ENCODE results near the gene SEC14L1.
A peak's percentile ranks its signal among the peaks of the same experiment; 100 is the strongest.

The SEC14L1 gene

DNA sequence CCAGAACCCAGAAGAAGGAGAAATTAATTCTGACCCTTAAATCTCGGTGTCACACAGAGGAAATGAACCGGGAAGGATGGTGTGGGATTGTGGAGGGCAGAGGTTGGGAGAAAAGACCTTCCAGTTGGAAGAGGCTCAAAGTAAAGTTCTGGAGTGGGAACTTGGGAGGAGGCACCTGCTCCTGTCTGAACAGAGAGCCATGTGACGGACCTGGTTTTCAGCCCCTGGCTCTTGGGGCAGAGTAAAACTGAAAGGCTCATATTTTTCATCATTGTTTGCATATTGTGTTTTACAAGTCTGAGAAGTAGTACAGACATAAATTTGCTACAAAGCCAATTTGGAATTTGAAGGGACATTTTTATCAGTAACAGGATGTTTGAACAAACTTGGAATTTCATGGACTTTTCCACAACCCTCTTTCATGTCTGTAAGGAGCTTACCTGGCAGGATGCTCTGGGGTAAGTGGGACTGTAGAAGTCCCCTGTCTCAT, 24.4 kb upstream of the SEC14L1 start:
- DNase-seq: no peak

DNA sequence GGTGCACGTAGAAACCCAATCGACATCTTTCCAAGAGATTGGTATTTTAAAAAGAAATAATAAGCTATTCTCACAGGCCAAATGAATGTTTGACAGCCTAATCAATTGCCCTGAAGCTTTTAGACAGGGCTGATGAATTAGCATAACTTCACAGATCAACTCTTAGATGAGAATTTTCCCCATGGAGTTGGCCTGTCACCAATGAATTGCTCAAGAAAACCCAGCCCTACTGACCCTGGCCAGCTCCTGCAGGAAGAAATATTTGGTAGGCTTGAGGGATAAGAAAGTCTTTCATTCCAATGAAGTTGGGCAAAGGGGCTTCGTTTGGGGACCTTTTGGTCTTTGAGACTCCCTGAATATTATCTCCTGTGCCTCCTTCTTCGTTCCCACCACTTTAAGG, 23.4 kb upstream of the SEC14L1 start:
- no peak for DNase-seq

DNA sequence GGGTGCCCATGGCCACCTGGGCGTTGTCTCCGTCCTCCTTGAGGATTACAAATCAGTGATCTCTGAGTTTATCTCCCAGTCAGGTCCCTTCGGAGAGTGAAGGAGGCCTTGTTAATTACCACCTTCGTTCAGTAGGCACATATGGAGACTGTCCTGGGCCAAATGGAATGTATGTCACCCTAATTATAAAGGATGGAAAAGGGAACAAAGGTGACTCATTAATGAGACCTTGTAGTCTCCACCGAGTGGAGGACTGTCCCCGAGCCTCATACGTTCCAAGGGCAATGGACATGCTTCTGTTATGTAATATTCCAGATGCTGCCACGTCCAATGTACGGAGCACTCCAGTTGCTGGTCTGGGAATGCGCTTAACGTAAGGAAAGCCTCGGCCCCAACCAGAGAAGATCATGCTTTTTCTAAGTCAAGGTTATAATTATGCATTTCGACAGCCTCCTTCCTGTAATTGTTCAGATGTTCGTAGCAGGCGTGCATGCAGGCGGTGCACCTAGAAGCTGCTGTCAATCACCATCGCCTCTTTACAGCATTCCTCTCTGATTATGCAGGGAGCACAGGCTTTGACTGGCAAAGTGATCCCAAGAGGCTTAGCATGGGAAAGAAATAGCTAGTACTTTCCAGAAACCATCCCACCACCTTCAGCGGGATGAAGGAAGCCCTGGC, 22.4 kb upstream of the SEC14L1 start:
- no peak for DNase-seq

DNA sequence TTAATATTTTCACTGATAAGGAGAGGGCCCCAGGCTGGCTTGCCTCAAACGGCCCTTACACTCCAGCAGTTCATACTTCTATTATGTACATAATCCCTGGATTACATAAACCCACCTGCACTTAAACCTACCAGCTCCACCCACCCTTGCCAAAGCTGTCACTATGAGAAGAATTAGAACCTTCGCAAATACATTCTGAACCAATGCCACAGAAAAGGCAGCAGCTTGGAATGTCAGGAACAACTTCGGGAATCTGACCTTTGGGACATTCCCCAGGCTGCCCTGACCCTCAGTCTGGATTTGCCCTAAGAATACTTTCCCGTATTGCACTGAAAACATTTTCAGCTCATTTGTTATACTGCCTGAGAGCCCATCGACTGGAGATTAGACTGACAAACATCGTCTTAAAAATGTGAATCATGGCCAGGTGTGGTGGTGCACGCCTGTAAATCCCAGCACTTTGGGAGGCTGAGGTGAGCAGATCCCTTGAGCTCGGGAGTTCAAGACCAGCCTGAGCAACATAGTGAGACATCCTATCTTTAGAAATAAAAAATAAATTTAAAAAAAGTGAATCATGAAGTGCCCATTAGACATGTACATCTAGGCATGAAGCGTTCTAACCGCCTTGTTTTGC, 21.0 kb upstream of the SEC14L1 start:
- no peak for DNase-seq

DNA sequence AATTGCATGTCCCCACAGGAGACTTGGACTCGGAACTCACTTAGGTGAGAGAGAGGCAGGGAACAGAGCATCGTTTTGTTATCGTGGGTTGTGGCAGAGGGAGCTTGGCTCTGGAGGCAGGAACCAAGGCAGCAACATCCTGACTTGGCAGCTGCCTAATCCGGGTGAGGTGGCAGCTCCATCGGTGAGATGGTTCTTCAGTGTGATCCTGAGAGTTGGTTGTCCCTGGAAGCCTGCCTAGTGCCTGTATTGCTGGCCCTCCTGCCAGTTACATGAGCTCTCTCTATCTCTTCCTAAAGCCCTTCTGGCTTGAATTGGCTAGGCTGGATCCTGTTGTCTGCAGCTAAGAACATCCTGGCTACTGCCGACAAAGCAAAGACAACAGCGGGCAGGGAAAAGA, 19.9 kb upstream of the SEC14L1 start:
- DNase-seq: no peak

DNA sequence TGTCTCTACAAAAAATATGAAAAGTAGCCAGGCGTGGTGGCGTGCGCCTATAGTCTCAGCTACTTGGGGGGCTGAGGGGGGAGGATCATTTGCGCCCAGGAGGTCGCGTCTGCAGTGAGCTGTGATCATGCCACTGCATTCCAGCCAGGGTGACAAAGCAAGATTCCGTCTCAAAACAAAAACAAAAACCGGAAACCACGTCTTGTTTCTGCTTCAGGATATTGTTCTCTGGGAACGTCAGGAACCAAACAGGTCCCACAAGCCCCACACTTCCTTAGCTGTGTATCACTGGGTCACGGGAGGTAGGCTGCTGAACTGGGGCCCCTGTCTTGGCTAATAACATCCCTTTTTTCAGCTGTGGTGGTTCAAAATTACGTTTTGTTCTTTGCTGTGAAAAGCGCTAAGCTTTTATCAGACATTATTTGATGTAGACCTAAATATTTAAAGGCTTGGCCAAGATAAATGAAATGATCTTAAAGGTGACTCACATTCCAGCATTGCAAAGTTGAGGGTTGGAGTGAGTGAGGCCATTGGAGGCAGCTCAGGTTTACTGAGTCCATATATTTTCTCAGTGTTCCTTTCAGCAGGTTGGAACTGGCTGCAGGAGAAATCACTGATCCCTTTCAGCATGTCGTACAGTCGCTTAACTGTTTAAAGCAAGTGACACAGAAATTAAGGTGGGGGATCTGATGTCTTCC, 16.4 kb upstream of the SEC14L1 start:
- no peak for DNase-seq

DNA sequence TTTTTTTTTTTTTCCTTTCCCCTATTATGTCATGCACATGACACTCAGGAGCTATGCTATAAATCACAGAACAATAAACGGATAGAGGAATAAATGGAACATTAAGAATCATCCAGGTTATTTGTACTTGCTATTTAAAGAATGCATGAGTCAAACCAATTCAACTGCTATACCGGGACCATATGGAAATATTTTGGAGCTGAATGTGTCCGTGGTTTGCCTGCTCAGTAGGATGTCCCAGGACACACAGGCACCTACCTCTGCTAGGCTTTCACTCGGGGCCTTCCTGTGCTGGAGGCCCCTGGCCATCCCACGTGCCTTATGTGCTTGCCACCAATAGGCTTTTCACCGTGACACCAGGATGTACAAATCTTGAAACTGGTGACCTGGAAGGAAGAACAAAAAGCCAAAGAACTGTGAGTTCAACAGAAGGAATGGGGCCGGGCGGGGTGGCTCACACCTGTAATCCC, 15.3 kb upstream of the SEC14L1 start:
- DNase-seq: no peak

DNA sequence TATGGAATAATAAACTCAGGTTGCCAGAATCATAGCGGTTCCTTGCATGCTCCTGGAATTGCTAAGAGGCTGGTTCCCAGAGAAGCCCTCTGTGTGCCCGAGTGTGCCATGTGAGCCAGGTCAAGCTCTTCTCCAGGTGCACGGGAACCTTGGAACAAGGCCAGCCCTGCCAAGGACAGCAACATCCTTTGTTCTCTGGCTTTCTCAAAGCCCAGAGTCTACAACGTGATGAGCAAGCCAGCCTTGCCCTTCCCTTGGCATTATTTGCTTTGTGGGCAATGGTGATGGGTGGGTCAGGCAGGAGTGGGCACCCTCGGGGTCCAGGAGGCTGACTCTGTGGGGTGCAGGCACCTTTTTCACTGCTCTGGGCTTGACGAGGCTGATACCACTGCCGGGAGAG, 14.2 kb upstream of the SEC14L1 start:
- no peak for DNase-seq

DNA sequence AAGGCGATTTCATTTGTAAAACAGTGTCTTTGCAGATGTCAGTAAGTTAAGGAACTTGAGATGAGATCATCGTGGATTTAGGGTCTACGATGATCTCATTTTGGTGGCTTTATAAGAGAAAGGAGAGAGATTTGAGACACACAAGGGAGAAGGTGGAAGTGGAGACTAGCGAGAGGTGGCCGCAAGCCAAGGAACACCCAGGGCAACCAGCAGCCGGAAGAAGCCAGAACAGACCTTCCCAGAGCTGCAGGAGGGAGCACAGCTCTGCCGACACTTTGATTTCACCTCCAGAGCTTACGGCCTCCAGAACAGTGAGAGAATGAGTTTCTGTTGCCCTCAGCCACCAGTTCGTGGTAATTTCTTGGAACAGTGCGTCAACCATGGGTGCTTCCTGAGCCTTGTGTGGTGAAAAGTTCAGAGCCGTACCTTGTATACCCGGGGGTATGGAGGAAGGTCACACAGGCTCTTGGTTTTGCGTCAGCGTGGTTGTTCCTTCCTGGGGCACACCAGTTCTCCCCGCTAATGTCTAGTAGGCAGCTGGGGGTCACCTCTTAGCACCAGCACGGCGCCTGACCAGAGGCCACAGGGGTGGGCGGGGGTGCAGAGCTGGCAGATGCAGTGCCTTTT, 12.9 kb upstream of the SEC14L1 start:
- DNase-seq: peak; percentile 62

DNA sequence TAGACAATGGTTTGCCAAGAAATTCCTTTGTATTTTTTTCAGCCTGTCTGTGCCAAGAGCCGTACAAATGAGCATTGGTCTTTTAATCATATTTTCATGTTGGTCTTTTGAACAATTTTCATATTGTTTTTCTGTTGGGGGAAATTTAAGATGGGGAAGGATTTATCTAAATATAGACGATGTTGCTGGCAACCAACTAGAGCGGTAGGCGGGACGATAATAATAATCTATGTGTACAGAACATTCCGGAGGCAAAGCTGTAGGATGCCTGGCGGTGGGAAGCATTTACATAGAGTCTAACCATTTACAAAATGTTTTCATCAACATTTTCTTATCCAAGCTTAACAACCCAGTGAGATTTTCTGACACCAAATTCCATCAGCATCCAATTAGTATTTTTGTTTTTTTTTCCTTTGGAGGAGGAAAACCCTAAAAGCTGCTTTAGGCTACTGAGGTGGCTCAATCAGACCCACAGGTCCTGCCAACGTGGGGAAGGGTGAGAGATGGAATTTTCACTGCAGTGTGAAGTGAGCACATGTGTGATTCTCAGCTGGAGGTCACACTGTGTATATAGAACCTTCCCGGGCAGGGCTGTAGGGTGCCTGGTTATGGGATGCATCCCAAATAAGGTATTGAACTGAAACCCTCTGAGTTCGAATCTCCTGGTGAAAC, 11.7 kb upstream of the SEC14L1 start:
- DNase-seq: no peak

DNA sequence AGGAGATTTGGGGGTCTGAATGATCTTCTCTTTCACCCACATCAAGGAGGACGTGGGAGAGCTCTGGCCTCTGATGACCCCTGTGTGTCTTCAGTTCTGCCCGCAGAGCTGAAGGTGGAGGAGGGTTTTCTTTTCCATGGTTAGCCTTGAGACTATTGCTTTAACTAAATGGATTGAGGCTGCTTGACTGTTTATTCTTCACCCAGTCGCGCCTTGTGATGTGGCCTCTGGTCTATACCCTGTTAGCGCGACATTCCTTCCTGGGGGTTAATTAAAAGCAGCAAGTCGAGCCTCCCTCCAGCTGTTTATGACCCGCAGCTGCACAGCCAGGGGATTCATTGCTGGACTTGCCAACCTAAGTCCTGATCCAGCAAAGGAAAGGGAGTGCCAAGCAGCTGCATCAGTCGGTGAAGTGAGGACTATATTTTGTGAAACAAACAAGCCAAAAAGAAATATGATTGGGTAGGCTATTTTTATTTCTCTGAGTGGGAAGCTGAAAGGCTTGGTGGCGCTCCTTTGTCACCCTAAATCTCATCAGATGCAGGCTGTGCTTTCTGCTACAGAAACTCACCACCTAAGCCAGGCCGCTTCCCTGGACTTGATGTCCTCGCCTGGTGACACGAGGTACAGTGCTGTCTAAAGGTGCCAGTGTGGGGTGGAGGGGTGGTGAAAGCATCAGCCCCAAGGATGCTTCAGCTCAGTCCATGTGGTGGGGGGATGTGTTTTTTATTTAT, 11.0 kb upstream of the SEC14L1 start:
- no peak for DNase-seq

DNA sequence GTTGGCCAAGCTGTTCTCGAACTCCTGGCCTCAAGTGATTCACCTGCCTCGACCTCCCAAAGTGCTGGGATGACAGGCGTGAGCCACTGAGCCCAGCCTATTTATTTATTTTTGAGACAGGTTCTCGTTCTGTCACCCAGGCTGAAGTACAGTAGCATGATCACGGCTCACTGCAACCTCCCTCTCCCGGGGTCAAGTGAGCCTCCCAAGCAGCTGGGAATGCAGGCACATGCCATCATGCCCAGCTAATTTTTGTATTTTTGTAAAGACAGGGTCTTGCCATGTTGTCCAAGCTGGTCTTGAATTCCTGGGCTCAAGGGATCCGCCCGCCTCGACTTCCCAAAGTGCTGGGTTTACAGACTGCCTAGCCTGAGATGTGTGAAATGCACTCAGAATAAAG, 10.2 kb upstream of the SEC14L1 start:
- DNase-seq: no peak

DNA sequence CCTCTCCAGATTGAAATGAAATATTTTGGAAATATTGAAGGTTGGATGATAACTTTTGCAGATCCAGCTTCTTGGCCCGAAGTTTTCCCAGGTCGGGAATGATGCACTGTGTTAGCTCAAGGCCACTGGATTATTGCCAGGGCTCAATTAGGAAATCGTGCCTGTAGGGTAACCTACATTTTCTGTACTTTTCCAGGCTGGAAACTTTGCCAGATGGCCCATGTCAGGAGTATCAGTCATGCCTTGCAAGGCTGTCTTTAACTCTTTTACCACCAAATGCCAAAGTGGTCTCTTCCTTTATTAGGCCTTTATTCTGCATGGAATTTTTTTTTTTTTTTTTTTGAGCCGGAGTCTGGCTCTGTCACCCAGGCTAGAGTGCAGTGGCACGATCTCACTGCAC, 8.9 kb upstream of the SEC14L1 start:
- no peak for DNase-seq

DNA sequence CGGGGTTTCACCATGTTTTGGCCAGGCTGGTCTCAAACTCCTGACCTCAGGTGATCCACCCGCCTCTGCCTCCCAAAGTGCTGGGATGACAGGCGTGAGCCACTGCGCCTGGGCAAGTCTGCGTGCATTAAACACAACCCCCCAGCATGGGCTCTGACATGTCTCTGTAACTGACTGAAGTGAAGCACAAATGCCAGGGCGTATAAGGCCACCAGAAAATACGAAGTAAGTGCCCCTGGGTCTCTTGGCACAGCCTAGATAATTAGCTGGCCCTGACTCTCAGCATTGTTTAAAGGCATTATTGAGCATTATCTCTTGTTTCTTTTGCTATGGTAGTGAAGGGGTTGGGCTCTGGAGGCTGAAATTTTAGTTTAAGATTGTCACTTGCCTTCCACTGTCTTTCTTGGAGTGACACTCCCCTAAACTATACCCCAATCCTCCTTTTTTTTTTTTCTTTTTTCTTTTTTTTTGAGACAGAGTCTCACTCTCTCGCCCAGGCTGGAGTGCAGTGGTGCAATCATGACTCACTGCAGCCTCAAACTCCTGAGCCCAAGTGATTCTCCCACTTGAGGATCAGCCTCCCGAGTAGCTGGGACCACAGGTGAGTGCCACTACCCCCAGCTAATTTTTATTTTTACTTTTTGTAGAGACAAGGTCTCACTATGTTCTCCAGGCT, 8.2 kb upstream of the SEC14L1 start:
- DNase-seq: no peak

DNA sequence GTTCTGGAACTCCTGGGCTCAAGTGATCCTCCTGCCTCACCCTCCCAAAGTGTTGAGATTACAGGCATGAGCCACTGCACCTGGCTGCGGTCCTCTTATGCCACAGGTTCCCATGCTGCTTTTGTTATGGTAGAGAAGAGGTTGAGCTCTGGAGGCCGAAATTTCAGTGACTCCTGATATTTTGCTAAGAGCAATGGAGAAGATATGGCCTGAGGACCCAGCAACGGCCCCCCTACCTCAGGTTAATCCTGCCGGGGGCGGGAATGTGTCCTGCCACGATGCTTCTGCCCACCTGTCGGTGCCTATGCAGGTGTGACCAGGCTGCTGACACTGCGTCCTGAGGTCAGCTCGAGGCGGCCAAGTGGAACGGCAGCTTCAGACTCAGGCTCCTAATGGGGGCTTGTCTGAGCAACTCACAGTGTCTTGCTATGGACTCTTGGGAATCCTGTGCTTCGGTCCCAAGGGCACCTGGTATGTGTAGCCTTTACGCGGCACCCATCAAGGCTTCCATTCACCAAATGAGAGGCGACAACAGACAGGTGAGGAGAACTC, 7.6 kb upstream of the SEC14L1 start:
- DNase-seq: no peak

DNA sequence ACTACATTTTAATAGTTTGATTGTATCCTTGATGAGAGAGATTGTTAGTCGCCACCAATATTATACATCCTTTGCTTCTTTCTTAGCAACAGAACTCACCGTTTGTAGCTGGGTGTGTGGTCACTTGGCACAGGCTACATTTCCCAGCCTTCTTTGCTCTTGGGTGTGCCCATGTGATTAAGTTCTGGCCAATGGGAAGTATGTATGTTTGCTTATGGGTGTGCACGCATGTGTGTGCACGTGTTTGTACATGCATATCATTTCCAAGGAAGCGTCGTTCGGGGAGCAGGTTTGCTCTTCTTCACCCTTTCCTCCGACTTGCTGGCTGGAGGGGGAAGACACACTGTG, 4.4 kb upstream of the SEC14L1 start:
- DNase-seq: no peak

DNA sequence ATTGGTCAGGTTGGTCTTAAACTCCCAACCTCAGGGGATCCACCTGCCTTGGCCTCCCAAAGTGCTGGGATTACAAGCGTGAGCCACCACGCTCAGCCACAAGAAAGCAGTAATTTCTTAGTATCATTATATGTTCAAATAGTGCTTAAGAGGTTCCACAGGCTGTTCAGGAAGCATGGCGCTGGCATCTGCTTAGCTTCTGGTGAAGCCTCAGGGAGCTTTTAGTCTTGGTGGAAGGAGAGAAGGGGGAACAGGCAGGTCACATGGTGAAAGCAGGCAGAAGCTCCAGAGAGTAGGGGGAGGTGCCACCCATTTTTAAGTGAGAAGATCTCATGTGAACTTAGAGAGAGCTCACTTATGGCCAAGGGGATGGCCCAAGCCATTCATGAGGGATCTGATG, 3.7 kb upstream of the SEC14L1 start:
- no peak for DNase-seq

DNA sequence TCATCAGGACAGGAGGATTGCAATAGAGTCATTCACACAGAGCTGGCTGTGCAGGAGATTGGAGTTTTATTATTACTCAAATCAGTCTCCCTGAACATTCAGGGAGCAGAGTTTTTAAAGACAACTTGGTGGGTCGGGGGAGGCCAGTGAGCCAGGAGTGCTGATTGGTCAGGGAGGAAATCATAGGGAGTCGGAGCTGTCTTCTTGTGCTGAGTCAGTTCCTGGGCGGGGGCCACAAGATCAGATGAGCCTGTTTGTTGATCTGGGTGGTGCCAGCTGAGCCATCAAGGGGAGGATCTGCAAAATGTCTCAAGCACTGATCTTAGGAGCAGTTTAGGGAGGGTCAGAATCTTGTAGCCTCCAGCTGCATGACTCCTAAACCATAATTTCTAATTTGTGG, 2.9 kb upstream of the SEC14L1 start:
- peak; percentile 42 for DNase-seq

DNA sequence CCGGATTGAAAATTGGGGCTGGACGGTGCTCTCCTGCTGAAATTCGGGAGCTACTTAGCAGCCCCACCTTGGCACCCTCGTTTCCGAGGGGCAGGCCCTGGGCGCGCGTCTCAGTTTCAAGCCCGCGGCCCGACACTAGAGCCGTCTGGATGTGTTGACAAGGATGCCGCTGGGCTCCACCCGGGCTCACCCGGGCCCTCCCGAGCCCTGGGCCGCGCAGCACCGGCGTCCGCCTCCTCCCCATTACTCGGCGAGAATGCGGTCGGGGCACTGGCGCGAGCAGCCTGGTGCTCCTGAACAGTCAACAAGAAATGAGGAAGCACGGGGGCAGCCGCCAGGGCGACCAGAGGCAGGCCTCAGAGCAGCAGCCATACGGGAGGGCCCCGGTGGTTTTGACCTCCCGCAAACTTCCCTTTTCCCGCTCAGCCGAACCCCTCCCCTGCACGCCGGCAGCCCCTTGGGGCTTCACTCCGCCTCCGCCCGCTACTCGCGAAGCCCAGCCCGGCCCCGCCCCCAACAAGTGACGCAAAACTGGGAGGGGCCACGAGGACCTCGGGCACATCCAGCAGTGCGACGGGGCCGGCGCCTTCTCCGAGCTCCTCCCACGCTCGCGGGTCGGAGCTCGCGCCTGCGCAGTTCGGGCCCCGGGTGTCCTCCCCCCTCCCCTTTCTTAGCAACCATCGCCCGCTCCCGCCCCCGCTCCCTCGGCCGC, 447 bp upstream of the SEC14L1 start:
- peak; percentile 99 for DNase-seq

DNA sequence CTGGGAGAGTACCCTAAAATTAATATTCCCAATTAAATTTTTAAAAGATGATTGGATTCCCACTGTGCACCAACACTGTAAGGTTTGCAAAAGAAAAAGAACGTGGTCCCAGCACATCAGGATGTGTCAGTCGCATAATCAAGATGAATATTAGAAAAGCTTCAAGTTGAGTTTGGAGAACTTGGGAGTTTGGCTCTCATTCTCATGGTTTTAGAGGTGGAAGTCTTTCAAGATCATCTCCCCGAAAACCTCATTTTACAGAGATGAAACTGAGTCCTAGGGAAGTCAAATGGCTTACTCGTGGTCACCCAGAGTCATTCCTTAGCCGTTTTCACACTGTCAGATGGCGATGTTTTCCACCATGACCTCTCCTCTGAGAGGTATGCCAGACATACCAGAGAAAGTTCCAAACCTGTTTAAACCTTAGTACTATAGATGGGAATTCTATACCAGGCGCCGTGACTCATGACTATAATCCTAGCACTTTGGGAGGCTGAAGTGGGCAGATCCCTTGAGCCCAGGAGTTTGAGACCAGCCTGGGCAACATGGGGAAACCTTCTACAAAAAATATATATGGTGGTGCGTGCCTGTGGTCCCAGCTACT, 1.2 kb downstream of the SEC14L1 start:
- no peak for DNase-seq

All from activated effector memory CD4-positive, alpha-beta T cell treated with Interleukin-2 at 50 U/mL for 16 hours (primary cell).